ENCODE measurements around the gene RACK1. TPM values are rescaled to one million over a fixed set of nuclear protein-coding genes. Genes with fewer than 3 reads are reported as not detected.

RACK1 gene
- total and polyA plus RNA-seq, 4 donors, result 310 to 2,255 (median 940) TPM

DNA sequence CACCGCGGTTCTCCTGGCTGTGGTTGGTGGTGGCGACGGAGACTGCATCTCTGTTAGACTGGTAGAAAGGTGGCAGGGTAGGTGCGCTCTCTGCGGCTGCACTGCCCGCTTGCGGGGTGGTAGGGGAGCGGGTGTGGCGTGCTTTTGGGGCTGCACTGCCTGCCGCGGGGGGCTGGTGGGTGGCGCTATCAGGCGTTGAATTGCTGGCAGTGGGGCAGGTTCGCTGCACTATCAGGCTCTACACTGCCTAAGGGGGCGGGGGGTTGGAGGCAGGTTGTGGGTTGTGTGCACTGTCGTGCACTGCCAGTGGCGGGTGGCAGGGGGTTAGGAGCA lies 38.2 kb upstream of the RACK1 start (continued):
- TF ChIP-seq REST (IDR thresholded peaks at IDR 0.05), result no peak

DNA sequence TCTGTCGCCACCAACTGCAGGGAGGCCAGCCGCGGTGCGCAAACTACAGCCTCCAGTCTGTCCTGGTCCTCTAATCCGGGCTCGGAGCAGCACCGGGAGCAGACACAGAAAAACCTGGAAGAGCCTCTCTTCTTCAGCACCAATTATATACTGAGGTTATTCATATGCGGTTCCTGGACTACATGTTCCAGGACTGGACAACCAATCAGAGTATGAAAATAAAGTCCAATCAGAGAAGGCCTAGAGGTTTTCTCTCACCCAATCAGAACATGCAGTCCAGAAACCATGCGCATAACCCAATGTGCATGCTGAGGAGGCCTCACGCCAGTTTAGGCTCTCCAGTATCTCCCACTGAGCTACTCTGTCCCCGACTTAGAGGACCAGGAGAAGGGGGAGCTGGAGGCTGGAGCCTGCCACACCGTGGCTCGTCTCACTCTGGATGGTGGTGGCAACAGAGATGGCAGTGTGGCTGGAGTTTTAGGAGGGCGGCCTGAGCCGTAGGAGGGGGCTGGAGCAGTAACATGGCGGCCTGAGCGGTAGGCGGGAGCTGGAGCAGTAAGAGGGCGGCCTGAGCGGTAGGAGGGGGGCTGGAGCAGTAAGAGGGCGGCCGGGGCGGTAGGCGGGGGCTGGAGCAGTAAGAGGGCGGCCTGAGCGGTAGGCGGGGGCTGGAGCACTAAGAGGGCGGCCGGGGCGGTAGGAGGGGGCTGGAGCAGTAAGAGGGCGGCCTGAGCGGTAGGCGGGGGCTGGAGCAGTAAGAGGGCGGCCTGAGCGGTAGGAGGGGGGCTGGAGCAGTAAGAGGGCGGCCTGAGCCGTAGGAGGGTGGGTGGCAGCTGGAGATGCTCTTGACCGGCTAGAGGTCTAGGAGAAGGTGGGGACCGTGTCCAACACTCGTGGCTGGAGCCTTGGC lies 37.6 kb upstream of the RACK1 start:
- H3K27ac ChIP-seq (ENCODE audit: low read depth in 1 of 2, low read length in 2 of 2), result no peak overlapping the region
- no peaks in the 10 kb centered on the region for H3K9me3 ChIP-seq (ENCODE audit: control insufficient read depth in 4 of 4, low read length in 3 of 4)
- no peaks in the 10 kb centered on the region for H3K36me3 ChIP-seq (ENCODE audit: control insufficient read depth in 4 of 4, insufficient read depth in 3 of 4, low read depth in 1 of 4, low read length in 3 of 4)
- 93% methylated on average over 40 of the region's 40 CpGs for WGBS
- no peak for DNase-seq (ENCODE audit: low spot score)
- TF ChIP-seq HNF4A (conservative IDR thresholded peaks at IDR 0.05), result no peak
- TF ChIP-seq TAF1 (conservative IDR thresholded peaks at IDR 0.05), result no peak
- no peak for TF ChIP-seq GABPA (IDR thresholded peaks at IDR 0.05 in 1 of 2, conservative IDR thresholded peaks at IDR 0.05 in 1 of 2)
- no peak for TF ChIP-seq YY1 (IDR thresholded peaks at IDR 0.05)
- TF ChIP-seq HNF4G (IDR thresholded peaks at IDR 0.05), result no peak
- TF ChIP-seq SP1 (IDR thresholded peaks at IDR 0.05), result no peak
- TF ChIP-seq NR2F2 (IDR thresholded peaks at IDR 0.05), result no peak
- TF ChIP-seq FOXA1 (IDR thresholded peaks at IDR 0.05), result no peak
- no peak for TF ChIP-seq EGR1 (IDR thresholded peaks at IDR 0.05; ENCODE audit: low read depth in 2 of 2)
- TF ChIP-seq JUND (IDR thresholded peaks at IDR 0.05), result no peak
- no peak for TF ChIP-seq MAX (IDR thresholded peaks at IDR 0.05)
- TF ChIP-seq REST (IDR thresholded peaks at IDR 0.05), result no peak
- no peak for TF ChIP-seq FOXA2 (IDR thresholded peaks at IDR 0.05)
- TF ChIP-seq, protein P1, sequence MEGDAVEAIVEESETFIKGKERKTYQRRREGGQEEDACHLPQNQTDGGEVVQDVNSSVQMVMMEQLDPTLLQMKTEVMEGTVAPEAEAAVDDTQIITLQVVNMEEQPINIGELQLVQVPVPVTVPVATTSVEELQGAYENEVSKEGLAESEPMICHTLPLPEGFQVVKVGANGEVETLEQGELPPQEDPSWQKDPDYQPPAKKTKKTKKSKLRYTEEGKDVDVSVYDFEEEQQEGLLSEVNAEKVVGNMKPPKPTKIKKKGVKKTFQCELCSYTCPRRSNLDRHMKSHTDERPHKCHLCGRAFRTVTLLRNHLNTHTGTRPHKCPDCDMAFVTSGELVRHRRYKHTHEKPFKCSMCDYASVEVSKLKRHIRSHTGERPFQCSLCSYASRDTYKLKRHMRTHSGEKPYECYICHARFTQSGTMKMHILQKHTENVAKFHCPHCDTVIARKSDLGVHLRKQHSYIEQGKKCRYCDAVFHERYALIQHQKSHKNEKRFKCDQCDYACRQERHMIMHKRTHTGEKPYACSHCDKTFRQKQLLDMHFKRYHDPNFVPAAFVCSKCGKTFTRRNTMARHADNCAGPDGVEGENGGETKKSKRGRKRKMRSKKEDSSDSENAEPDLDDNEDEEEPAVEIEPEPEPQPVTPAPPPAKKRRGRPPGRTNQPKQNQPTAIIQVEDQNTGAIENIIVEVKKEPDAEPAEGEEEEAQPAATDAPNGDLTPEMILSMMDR (IDR thresholded peaks at IDR 0.05; ENCODE audit: low read depth, low read length, missing input control), result no peak
- TF ChIP-seq RXRA (IDR thresholded peaks at IDR 0.05), result no peak
- TF ChIP-seq, protein P2, sequence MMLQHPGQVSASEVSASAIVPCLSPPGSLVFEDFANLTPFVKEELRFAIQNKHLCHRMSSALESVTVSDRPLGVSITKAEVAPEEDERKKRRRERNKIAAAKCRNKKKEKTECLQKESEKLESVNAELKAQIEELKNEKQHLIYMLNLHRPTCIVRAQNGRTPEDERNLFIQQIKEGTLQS (IDR thresholded peaks at IDR 0.05), result no peak
- no peak for TF ChIP-seq RAD21 (IDR thresholded peaks at IDR 0.05)
- TF ChIP-seq, protein P3, sequence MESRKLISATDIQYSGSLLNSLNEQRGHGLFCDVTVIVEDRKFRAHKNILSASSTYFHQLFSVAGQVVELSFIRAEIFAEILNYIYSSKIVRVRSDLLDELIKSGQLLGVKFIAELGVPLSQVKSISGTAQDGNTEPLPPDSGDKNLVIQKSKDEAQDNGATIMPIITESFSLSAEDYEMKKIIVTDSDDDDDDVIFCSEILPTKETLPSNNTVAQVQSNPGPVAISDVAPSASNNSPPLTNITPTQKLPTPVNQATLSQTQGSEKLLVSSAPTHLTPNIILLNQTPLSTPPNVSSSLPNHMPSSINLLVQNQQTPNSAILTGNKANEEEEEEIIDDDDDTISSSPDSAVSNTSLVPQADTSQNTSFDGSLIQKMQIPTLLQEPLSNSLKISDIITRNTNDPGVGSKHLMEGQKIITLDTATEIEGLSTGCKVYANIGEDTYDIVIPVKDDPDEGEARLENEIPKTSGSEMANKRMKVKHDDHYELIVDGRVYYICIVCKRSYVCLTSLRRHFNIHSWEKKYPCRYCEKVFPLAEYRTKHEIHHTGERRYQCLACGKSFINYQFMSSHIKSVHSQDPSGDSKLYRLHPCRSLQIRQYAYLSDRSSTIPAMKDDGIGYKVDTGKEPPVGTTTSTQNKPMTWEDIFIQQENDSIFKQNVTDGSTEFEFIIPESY (IDR thresholded peaks at IDR 0.05), result no peak
- H3K4me3 ChIP-seq (ENCODE audit: low read depth in 1 of 3, low read length in 3 of 3), result no peak overlapping the region
- no peaks in the 10 kb centered on the region for H3K4me1 ChIP-seq (ENCODE audit: control insufficient read depth in 4 of 4, insufficient read depth in 4 of 4, low read length in 3 of 4)
- H3K9ac ChIP-seq (ENCODE audit: low read depth in 1 of 2, low read length in 2 of 2), result no peak overlapping the region
- no peaks in the 10 kb centered on the region for H3K27me3 ChIP-seq (ENCODE audit: control insufficient read depth in 4 of 4, insufficient read depth in 4 of 4, low read length in 3 of 4)

Measured in liver (tissue), 9 donors.